Measurements from ENCODE around the gene PITHD1. TPM values are rescaled to one million over a fixed set of nuclear protein-coding genes. Genes with fewer than 3 reads are reported as not detected.
"Not testable (repeated sequence)": the region's sequence is repeated elsewhere in the genome, so short reads cannot be mapped to it uniquely, and the experiment has no call there.

The PITHD1 gene
- 103 TPM in 2 replicates for total RNA-seq (2014; rRNA removed; shearing (Covaris generic))

- peak; percentile 94 for DNase-seq (ENCODE audit: low spot score)
Measured at GRCh38 chr1:23777979-23778814, at the start of gene PITHD1. TSS of gene PITHD1 (plus strand) at chr1:23778418. CDS start at chr1:23778516, 98 bp downstream.

- no peak for DNase-seq (ENCODE audit: low spot score)
Measured at GRCh38 chr1:23732363-23733224, 45.6 kb upstream of the PITHD1 start.

- DNase-seq (ENCODE audit: low spot score) = not testable (repeated sequence)
Measured at GRCh38 chr1:23733281-23733680, 44.9 kb upstream of the PITHD1 start.

GRCh38 chr1:23736437-23737134 is 41.6 kb upstream of the PITHD1 start:
- no peak for DNase-seq (ENCODE audit: low spot score)

GRCh38 chr1:23741609-23742008 is 36.6 kb upstream of the PITHD1 start:
- DNase-seq (ENCODE audit: low spot score) = no peak

GRCh38 chr1:23742670-23743286 is 35.4 kb upstream of the PITHD1 start:
- DNase-seq (ENCODE audit: low spot score) = peak; percentile 32

GRCh38 chr1:23743287-23744152 is 34.7 kb upstream of the PITHD1 start, which contains the start of gene ELOA:
TSS of gene ELOA (plus strand) at chr1:23743471. CDS start at chr1:23743504, 33 bp downstream.
- DNase-seq (ENCODE audit: low spot score) = peak; percentile 69

GRCh38 chr1:23745515-23745914 is 32.7 kb upstream of the PITHD1 start:
- peak; percentile 53 for DNase-seq (ENCODE audit: low spot score)

GRCh38 chr1:23748016-23748415 is 30.2 kb upstream of the PITHD1 start:
- no peak for DNase-seq (ENCODE audit: low spot score)

- peak; percentile 71 for DNase-seq (ENCODE audit: low spot score)
Measured at GRCh38 chr1:23751050-23751814, 27.0 kb upstream of the PITHD1 start.

GRCh38 chr1:23751815-23752200 is 26.4 kb upstream of the PITHD1 start:
- DNase-seq (ENCODE audit: low spot score) = no peak

- DNase-seq (ENCODE audit: low spot score) = no peak
Measured at GRCh38 chr1:23752909-23753308, 25.3 kb upstream of the PITHD1 start.

- DNase-seq (ENCODE audit: low spot score) = no peak
Measured at GRCh38 chr1:23756676-23757075, 21.5 kb upstream of the PITHD1 start.

GRCh38 chr1:23757812-23758211 is 20.4 kb upstream of the PITHD1 start:
- no peak for DNase-seq (ENCODE audit: low spot score)

- no peak for DNase-seq (ENCODE audit: low spot score)
Measured at GRCh38 chr1:23759277-23759676, 18.9 kb upstream of the PITHD1 start.

GRCh38 chr1:23763041-23763577 is 15.1 kb upstream of the PITHD1 start:
- no peak for DNase-seq (ENCODE audit: low spot score)

GRCh38 chr1:23768733-23769132 is 9.5 kb upstream of the PITHD1 start:
- DNase-seq (ENCODE audit: low spot score) = no peak

GRCh38 chr1:23772049-23772853 is 6.0 kb upstream of the PITHD1 start:
- peak; percentile 95 for DNase-seq (ENCODE audit: low spot score)

All from HT-29 (cell line).